Measurements from ENCODE around the gene NDUFS2.

Gene NDUFS2

DNA sequence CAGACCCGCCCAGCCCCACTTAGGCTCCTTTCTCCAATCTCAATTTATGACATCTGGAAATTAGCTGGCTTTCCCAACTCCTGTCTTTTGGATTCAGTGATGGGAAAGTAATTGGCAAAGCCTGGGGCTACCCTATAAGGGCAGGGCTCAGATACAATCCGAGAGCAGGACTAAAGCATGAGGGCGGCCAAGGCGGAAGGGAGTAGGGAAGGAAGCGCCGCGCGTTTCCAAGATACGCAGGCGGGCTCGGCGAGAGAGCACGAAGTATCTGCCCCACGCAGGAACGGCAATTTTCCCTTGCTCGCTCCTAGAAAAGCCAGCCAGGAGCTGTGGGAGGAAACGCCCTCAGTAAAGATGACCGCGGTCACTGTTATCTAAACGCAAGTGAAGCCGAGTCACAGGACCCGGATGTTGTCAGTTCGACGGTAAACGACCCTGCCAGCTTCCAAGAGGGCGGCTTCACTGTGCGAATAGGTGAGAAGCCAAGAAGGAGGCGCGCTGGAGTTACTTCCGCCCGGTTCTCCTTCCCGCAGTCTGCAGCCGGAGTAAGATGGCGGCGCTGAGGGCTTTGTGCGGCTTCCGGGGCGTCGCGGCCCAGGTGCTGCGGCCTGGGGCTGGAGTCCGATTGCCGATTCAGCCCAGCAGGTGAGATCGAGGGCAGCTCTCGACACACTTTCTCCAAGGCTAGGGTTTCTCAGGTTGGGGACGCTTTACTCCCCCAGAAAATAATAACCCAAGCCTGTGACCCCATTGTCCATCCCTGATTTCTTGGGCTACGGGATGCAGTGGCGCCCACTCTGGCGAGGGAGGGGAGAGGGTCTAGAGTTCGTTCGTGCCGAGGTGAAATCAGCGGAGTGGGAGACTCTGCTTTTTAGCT, at the start of gene NDUFS2:
NDUFS2 (plus strand) TSS at position 532 of the 877 bp plus-strand sequence; CDS start at position 551, 19 bp downstream.
- DNase-seq (ENCODE audit: low spot score), result peak; percentile 96

- no peak for DNase-seq (ENCODE audit: low spot score)
Observed at GRCh38 chr1:161153176-161153575, 49.0 kb upstream of the NDUFS2 start.

DNA sequence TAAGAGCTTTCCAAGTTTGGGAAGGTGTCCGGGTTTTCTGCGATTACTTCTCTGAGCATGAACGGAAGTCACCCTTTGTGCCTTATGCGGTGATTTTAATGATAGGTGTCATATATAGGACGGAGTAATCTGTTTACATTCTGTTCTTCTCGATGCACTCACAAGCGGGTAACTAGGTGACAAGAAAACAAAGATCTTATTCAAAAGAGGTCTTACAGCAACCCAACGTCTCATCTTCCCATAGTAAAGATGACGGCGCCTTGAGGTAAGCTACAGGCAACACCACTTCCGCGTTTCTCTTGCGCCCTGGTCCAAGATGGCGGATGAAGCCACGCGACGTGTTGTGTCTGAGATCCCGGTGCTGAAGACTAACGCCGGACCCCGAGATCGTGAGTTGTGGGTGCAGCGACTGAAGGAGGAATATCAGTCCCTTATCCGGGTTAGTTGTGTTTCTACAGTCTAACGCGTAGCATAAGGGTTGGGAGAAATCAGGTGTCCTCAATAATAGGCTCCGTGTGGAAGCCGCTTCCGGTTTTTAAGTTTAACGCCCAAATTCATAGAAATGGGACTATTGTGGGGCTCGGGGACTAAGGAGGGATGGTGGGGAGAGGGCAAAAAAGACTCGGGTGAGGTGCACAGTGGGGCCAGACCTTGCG, 48.4 kb upstream of the NDUFS2 start, which contains the start of gene UFC1:
UFC1 (plus strand) TSS at position 297 of the 656 bp plus-strand sequence; CDS start at position 317, 20 bp downstream.
- DNase-seq (ENCODE audit: low spot score), result peak; percentile 90

- no peak for DNase-seq (ENCODE audit: low spot score)
Observed at GRCh38 chr1:161157867-161158266, 44.3 kb upstream of the NDUFS2 start.

- DNase-seq (ENCODE audit: low spot score), result no peak
Observed at GRCh38 chr1:161158316-161159010, 43.7 kb upstream of the NDUFS2 start.

- peak; percentile 95 for DNase-seq (ENCODE audit: low spot score)
Observed at GRCh38 chr1:161159087-161159912, 42.9 kb upstream of the NDUFS2 start, which contains the start of gene USP21. Gene USP21 (plus strand): TSS chr1:161159500. CDS start chr1:161160641, 1,141 bp downstream.

- no peak for DNase-seq (ENCODE audit: low spot score)
Observed at GRCh38 chr1:161159913-161160243, 42.3 kb upstream of the NDUFS2 start.

DNA sequence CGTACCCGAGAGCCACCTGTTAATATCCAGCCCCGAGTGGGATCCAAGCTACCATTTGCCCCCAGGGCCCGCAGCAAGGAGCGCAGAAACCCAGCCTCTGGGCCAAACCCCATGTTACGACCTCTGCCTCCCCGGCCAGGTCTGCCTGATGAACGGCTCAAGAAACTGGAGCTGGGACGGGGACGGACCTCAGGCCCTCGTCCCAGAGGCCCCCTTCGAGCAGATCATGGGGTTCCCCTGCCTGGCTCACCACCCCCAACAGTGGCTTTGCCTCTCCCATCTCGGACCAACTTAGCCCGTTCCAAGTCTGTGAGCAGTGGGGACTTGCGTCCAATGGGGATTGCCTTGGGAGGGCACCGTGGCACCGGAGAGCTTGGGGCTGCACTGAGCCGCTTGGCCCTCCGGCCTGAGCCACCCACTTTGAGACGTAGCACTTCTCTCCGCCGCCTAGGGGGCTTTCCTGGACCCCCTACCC, 41.5 kb upstream of the NDUFS2 start:
- DNase-seq (ENCODE audit: low spot score), result no peak

DNA sequence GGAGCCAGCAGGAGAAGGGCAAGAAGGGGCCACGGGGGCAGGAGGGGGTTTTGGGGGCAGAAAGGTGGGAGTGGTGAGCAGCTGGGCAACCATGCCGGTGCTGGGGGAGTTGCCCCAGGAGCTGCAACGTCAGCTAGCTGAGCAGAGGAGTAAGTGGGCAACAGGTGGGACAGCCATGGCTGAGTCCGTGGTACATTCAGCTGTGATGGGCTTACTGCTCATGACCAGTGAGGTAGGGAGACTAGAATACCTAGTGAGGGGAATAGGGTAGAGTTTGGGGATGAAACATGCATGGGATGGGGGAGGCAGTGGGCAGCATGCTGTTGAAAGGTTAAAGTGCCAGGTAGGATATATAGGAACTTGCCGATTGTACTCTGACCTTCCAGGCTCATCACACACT, 40.5 kb upstream of the NDUFS2 start:
- DNase-seq (ENCODE audit: low spot score), result no peak

- no peak for DNase-seq (ENCODE audit: low spot score)
Observed at GRCh38 chr1:161162052-161162451, 40.1 kb upstream of the NDUFS2 start.

DNA sequence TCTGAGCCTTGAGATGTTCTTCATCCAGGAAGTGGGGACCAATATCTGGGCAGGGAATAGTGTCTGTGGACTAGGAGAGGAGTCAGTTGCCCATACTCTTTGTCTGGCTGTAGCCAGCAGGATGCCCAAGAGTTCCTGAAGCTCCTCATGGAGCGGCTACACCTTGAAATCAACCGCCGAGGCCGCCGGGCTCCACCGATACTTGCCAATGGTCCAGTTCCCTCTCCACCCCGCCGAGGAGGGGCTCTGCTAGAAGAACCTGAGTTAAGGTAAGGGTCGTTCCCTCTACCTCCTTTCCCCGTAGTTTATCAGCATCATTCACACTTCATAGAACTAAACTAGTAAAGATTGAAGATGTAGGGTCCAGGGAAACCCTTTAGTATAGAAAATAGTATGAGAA, 39.4 kb upstream of the NDUFS2 start:
- DNase-seq (ENCODE audit: low spot score), result no peak

- DNase-seq (ENCODE audit: low spot score), result no peak
Observed at GRCh38 chr1:161163793-161164192, 38.4 kb upstream of the NDUFS2 start.

DNA sequence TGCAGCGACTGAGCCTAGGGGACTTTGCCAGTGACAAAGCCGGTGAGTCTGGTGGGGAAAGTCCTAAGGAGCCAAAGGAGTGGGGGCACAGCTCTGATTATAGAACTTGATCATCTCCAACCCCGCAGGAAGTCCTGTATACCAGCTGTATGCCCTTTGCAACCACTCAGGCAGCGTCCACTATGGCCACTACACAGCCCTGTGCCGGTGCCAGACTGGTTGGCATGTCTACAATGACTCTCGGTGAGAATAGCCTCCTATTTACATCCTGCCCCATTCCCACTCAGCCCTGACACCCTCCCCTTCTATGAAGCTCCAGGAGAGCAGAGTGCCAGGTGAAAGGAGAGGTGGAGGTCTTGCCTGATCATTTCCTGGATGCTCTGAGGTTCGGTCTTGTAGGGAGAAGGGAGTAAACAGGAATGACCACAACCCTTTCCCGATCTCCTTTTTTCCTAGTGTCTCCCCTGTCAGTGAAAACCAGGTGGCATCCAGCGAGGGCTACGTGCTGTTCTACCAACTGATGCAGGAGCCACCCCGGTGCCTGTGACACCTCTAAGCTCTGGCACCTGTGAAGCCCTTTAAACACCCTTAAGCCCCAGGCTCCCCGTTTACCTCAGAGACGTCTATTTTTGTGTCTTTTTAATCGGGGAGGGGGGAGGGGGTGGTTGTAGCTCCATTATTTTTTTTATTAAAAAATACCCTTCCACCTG, 37.1 kb upstream of the NDUFS2 start:
- DNase-seq (ENCODE audit: low spot score), result no peak

GRCh38 chr1:161165742-161166668, 36.2 kb upstream of the NDUFS2 start, which contains the start of gene PPOX:
Gene PPOX (plus strand): TSS chr1:161166426. CDS start chr1:161166848, 422 bp downstream.
- DNase-seq (ENCODE audit: low spot score), result peak; percentile 94

DNA sequence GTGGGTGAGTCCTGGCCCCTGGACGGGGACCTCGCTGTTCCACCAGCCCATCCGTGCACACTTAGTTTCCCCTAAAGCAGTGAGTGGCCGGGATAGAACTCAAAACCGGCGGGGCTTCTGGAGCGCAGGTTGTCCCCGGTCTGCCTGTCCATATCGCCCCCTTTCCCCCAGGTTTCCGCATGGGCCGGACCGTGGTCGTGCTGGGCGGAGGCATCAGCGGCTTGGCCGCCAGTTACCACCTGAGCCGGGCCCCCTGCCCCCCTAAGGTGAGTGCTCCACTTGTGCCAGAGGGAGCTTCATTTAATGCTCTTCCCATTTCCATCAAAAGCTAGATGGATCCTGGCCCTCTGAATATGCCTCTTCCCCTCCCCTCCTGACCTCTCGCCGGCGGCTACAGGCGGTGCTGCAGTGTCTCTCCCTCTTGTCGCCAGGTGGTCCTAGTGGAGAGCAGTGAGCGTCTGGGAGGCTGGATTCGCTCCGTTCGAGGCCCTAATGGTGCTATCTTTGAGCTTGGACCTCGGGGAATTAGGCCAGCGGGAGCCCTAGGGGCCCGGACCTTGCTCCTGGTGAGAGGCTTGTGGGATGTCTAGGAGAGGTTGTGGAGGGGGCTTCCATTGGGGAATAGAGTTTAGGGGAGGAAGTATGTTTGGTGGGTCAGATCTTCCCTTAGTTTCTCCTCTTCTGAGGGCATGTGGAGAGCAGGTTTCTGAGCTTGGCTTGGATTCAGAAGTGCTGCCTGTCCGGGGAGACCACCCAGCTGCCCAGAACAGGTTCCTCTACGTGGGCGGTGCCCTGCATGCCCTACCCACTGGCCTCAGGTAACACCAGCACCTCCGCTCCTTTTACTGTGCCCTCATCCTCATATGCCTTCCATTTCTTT, 35.3 kb upstream of the NDUFS2 start:
- DNase-seq (ENCODE audit: low spot score), result no peak

- no peak for DNase-seq (ENCODE audit: low spot score)
Observed at GRCh38 chr1:161168906-161169305, 33.3 kb upstream of the NDUFS2 start.

DNA sequence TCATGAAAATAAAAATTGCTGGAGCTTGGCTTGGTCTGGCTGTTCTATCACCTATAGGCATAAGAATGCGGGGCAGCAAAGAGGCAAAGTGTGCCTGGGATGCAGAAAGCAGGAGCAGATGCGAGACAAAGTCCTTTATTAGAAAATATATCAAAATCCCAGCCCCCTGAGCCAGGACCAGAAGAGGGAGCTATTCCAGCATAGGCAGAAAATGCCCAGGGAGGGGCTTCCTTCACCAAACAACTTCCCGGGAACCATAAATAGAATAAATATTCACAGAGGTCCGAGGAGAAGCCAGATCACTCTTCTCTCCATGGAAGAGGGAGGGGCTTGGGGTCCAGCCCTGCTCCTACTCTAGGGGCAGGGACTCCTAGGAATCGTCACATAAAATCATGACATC, 31.0 kb upstream of the NDUFS2 start:
- no peak for DNase-seq (ENCODE audit: low spot score)

GRCh38 chr1:161171696-161172095, 30.5 kb upstream of the NDUFS2 start:
- no peak for DNase-seq (ENCODE audit: low spot score)

DNA sequence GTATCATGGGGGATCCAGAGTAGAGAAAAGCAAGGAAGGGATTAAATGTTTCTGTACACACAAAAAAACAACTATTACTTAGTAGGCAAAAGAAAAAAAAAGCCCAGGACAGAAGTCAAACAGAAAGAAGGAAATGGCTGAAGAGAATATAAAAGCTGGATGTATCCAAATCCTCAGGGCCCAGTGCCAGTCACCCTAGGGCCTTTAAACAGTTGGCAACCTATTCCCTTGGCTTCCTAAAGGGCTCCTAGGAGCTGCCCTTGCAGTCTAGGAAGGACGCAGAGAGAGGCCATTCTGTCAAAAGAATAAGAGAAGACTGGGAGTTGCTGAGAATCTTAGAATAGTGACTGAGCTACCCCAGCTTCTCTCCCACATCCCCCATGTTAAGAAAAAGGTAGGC, 29.8 kb upstream of the NDUFS2 start:
- no peak for DNase-seq (ENCODE audit: low spot score)
